ENCODE measurements around the gene CD276.
"Not testable (repeated sequence)": the region's sequence is repeated elsewhere in the genome, so short reads cannot be mapped to it uniquely, and the experiment has no call there.

CD276 gene

DNA sequence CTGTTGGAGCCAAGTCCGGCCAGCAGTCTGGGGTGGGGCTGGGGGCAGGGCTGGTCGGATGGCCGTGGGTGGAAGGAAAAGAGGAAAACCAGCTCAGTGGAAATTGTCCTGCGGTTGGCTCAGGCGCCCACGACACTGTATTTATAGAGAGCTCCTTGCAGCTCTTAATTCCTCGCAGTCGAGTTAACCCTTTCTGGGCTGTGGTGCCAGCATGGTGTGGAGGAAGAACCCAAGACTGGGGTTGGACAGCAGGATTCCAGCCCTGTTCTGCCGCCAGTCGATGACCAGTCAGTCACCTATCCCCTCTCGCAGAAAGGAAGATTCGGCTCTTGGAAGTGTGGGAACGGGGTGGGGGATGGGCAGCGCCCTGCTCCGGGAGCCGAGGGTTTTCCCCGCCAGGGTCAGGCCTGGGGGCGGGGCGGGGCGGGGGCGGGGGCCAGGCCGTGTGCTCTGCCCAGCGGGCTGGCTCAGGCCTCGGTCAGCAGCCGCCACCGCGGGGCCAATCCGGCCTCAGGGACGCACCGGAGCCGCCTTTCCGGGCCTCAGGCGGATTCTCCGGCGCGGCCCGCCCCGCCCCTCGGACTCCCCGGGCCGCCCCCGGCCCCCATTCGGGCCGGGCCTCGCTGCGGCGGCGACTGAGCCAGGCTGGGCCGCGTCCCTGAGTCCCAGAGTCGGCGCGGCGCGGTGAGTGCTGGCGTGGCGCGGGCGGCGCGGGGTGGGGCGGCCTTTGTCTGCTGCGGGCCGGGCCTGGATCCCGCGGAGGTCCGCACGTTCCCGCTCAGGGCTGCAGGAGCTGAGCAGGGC lies at the start of gene CD276:
Gene CD276, plus strand, starts transcription at position 607 of the 804 bp plus-strand sequence. CDS start 15,257 bp downstream, outside the sequence.
- DNase-seq = peak; percentile 93

DNA sequence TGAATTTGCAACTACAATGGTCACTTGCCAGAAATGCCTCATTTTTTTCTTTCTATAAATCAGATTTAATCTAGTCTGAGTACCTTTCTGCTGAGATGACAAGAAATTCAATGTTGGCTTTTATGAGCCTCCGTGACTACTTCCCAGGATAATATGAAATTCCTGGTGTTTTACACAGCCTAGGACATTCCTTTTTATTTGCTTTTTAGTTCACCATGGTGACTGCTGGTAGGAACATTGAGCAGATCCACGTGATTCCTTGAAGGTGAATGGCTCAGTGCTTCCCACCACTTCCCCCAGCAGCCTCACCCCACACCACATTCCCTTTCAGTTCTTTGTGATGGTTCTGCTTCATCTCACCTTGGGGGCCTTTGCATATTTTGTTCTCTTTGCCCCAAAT lies 46.7 kb upstream of the CD276 start:
- no peak for DNase-seq

DNA sequence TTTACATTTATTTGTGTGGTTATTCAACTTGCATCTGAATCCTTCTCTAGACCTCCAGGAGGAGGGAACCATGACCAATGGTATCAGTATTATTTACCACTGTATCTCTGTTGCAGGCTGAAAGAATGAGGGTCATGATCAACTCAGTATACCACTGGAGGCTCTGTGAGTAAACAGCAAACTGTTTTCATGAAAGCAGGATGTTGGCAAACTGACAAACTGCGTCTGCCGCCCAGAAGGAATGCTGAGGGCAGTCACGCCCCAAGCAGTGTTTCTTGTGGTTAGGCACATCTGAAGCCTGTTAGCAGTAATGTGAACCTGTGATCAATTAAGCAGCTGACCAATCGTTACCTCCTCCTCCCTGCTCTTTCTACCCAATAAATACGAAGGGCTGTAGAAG lies 44.7 kb upstream of the CD276 start:
- DNase-seq = not testable (repeated sequence)

DNA sequence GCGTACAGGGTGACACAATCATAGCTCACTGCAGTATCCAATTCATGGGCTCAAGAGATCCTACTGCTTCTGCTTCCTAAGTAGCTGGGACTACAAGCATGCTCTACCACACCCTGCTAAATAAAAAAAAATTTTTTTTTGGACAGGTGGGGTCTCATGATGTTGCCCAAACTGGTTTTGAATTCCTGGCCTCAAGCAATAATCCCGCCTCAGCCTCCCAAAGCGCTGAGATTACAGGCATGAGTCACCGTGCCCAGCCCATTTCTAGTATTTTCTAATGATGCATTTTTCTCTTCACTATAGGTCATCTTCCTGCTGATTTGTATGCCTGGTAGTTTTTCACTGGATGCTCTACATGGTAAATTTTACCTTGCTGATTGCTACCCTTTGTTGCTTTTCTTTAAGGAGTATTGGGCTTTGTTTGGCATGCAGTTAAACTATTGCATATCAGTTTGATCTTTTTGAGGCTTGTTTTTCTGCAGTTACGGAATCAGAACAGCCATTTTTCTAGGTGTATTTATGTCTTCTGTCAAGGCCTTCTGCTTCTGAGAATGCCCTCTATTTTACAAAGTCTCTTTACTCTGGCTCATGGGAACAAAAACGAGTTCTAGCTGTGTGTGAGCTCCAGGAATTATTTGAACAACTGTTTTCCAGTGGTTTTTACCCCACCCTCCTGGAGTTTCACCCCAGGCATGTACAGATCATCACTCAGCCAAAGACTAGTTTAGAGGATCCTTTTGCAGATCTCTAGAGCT lies 36.7 kb upstream of the CD276 start:
- peak; percentile 65 for DNase-seq

DNA sequence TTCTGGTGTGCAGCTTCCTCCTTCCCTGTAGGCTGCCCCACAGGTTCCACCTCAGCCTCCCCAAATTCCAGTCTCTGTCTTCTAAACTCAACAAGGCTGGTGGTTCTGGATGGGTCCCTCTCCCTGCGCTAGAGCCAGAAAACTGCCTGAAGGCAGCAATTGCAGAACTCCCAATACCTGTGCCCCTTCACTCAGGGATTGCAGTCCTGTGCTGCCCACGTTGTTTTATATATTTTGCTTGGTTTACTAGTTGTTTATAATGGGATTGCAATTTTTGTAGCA lies 36.2 kb upstream of the CD276 start:
- peak; percentile 63 for DNase-seq

DNA sequence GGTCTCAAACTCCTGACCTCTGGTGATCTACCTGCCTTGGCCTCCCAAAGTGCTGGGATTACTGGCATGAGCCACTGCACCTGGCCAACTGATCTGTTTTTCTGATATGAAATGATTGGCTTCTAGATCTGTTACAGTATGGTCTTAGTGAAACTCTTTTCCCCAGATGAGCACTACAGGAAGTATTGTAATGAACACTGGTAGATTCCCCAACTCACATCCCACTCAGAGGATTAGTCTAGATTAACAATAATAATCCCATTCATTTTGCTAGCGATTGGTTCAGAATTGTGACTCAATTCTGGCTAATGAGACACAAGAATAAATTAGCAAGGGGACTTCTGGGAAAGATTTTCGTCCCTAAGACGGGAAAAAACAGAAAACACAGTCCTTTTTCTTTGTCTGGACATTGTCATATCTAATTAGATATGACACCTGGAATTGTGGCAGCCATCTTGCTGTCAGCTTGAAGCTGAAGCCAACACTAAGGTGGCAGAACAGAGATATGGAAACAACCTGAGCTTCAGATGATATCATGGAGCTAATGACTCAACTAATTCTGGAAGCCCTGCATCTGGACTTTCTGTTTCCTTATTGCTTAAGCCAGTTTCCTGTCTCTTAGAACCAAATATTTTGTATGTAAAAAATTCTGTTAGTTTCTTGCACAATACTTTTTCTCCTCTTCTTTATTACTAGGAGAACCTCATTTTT lies 33.6 kb upstream of the CD276 start:
- no peak for DNase-seq

DNA sequence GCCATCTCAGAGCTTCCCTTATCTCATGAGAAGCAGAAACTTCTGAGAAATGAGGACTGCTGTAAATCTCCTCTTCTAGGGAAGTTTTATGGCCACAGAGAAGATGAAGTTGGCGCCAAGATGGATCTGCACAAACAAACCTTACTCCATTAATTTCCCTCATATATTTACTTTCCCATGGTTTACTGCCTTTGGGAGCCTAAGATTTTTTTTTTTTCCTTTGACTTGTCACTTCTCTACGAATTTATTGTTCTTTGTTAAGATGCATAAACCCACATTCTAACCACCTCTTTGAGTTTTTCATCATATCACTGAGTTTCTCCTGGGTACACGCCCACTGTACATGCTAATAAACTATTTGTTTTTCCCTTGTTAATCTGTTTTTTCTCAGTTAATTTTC lies 29.5 kb upstream of the CD276 start:
- DNase-seq = no peak

DNA sequence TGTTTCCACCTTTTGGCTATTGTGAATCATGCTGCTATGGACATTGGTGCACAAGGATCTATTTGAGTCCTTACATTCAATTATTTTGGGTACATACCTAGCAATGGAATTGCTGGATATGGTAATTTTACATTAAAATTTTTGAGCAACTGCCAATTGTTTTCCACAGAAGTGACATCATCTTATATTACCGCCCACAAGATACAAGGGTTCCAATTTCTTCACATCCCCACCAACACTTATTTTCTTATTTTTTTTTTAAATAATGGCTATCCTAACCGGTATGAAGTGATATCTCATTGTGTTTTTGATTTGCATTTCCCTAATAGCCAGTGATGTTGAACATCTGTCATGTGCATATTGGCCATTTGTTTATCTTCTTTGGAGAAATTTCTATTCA lies 28.5 kb upstream of the CD276 start:
- DNase-seq = no peak

DNA sequence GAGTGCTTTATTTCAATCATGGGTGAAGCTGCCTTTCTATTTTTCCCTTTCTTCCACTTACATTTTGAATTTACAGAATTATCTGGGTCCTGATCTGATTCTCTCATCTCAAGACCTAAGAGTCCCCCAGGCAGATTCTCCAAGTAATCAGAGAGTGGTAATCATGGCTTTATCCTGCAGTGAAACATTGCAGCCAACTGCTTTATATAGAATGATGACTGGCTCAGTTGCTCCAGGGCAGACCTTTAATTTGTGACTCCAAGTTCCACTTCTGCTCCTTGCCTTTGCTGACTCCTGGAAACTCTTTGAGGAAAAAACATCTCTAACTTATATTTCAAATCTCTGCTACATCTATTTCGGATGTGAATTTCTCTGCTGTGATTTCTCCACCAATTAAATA lies 25.5 kb upstream of the CD276 start:
- DNase-seq = no peak

DNA sequence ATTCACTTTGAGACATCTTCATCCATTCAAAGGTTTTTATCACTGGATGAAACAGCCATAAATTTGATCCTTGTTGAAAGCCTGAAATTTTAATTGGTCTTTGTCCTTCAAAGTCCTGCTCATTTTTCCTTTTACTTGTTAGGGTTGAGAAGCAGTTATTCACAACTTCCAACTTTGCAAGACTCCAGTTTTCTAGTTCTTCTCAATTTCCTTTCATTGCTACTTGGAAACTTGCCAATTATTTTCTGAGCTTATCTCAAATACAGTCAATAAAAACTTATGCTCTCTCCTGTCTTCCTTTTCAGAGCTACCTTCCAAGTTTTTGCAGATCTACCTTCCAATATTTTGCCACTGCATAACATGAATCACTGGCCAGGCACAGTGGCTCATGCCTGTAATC lies 23.7 kb upstream of the CD276 start:
- no peak for DNase-seq

DNA sequence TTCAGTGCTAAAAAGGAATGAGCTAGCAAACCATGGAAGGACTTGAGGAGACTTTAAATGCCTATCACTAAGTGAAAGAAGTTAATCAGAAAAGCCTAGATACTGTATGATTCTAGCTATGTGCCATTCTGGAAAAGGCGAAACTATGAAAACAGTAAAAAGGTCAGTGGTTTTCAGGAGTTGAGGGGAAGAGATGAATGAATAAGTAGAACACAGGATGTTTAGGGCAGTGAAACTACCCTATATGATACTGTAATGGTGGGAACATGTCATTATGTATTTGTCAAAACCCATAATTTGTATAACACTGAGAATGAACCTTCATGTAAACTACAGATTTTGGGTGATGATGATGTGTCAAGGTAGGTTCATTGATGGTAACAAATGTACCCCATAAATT lies 9.6 kb upstream of the CD276 start:
- no peak for DNase-seq

DNA sequence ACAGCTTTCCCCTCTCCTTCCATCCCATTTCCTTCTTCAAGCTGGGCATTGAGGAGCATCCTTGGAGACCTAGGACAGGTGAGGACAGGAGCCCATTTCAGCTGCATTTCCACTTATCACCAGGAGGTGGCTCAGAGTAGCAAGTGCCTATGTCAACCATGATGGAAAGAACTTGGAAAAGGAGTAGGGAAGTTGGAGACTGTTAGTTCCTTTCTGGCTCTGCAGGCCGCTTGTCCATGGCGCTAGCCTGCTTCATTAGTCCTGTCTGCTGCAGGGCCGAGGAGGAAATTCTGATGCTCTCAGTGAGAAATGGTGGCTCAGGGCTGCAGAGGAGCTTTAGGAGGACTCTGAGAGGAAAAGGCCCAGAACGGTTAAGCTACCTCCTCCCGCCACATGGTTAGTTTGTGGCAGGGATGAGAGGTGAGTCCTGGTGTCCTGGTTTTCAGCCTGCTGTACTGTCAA lies 7.0 kb upstream of the CD276 start:
- peak; percentile 80 for DNase-seq

DNA sequence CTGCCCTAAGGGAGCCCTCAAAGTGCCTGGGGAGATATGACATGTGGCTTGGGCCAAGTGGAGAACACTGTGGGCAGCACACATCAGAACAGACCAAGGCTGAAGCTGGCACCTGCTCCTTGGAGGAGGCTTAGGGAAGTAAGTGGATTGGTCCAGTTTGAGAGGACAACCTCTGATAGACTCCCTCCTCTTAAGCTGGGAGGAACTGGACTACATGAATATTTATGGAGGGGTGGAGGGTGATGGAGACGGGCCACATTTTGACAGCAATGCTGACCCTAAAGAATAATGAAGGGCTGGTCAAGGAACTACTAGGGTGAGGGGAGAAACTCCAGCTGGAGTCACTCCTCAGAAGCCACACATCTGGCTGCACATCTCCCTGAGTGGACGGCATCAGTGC lies 6.5 kb upstream of the CD276 start:
- no peak for DNase-seq

DNA sequence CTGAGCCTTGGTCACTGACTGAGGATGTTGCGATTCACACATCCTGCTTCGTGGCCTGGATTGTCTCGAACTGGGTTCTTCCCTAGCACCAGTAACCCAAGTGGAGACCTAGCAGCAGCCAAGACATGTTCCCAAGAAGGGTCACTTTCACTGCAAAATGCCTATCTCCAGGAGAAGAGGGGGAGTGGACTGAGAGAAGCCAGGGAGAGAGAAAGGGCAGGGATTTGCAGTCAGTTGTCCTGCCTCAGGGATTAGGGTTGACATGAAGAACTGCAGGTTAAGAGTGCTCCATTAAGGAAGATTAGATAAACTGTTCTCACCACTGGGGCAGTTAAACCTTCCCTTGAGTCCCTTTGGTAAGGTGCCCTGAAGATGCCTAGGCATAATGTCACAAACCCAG lies 5.7 kb upstream of the CD276 start:
- no peak for DNase-seq

DNA sequence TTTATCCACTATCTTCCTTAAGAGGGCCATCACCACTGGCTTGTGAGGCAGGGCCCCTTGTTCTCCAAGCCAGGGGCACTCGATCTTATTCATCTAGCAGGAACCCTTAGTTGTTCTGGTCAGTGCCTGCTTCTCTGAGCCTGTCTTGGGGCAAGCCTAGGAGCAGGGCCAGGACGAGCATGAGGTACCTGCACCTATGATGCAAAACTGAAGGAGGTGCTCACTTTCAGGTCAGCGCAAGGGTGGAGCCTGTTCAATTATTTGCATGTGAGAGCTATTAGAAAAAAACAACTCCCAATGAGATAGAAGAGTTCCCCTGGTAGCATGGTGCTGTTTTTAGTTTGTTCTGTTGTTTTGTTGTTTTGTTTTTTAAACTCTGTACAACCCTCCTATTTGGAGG lies 5.0 kb upstream of the CD276 start:
- DNase-seq = no peak

DNA sequence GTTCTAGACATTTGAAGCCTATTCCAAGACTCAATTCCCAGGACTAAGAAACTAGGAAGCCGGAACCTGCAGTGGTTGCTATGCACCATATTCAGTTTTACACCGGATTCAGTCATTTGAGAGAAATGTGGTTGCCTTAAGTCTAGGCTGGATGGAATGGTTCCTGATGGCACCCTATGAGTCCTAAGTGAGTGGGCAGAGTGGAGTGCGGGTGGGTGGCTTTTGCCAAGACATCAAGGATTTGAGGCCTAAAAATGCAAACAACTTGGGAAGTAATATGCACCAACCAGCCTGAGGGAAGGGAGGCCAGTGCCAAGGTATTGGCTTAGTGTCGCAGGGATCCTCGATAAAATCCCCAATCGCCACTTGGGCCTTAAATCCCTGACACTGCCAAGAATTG lies 4.2 kb upstream of the CD276 start:
- DNase-seq = peak; percentile 18

DNA sequence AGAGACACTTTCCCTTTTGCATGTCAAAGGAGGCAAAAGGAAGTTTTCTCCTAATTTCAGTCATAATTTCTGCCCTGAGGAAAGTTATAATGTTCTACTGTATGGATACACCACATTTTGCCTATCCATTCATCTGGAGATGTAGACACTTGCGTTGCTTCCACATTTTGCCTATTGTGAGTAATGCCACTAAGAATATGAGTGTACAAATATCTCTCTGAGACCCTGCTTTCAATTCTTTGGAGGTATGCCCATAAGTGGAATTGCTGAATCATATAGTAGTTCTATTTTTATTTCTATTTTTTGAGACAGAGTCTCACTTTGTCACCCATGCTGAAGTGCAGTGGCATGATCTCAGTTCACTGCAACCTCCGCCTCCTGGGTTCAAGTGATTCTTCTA lies 3.6 kb upstream of the CD276 start:
- no peak for DNase-seq

DNA sequence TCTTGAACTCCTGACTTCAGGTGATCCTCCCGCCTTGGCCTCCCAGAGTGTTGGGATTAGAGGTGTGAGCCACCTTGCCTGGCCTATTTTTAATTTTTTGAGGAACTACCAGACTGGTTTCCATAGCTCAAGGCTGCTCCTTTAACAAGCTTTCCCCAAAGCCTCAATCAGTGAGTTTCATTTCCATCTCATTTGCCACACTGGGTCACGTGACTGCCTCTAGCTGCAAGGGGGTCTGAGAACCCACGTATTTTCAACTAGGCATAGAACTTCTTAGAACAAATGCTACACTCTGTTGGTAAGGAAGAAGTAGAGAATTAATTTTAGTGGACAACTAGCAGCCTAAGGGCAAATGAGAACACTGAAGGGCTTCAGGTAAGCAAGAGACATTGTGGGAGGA lies 3.1 kb upstream of the CD276 start:
- peak; percentile 17 for DNase-seq

DNA sequence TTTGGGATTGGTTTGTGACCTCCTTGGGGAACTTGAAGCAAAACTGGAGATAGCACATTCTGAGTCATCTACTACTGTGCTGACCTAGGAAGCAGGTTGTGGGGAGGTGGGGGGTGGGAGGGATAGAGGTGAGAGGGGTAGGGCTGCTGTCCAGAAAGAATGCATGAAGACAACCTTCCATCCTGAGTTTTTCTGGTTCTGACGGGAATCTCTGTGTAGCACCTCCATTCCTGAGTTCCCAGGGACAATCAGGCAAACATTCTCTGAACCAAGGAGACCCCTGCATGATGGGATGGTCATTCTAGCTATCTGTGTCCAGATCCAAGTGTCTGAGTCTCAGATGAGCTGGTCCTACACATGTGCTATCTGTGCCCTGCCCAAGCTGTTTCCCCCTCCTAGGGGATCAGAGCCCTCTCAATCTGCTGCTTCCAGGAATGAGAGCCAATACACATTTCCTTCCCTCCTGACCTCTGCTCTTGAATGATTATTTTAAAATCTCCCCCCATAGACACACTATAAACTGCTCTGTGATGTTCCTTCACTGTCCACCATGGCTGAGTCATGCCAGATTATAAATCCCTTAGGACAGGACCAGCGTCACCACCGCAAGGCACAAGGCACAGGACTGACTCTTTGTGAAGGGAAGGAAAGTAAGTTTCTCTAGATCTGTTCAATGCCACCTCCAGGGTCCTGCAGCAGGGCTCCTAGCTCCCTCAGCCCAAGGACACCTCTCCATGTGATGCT lies 2.2 kb upstream of the CD276 start:
- DNase-seq = peak; percentile 55

DNA sequence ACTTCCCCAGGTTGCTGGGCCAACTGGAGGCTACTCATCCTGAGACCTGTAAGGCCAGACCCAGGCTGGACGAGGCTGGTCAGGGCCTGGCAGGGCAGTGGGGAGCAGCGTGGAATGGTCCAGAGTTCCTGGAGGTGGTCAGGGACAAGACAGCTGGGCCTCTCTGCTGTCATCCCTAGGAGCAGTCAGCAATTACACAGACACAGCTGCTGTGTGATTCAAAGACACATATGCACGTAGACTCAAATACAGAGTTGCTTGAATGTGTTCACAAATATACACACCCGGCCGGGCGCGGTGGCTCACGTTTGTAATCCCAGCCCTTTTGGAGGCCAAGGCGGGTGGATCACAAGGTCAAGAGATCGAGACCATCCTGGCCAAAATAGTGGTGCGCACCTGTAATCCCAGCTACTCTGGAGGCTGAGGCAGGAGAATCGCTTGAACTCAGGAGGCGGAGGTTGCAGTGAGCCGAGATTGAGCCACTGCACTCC lies 1.5 kb upstream of the CD276 start:
- peak; percentile 54 for DNase-seq

DNA sequence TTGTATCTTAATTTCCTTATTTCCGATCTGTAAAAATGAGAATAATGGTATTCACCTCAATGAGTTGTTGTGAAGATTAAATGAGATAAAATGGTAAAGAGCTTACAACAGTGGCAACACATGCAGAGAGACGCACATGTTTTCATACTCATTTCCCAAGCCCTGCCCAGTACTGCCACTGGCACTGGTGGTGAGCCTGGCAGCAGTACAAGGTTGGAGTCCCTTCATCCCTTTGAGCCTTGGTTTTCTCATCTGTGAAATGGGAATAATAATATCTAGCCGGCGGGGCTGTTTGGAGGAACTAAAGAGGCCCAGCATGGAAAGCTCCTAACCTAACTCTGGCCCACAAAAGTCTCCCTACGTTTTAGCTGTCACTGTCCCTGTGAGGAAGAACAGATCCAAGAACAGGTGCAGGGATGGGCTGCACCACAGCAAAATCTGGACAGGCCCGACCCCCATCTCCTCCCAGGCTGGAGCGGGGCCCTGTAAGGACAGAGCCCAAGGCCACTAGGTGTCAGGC lies 866 bp upstream of the CD276 start:
- no peak for DNase-seq

DNA sequence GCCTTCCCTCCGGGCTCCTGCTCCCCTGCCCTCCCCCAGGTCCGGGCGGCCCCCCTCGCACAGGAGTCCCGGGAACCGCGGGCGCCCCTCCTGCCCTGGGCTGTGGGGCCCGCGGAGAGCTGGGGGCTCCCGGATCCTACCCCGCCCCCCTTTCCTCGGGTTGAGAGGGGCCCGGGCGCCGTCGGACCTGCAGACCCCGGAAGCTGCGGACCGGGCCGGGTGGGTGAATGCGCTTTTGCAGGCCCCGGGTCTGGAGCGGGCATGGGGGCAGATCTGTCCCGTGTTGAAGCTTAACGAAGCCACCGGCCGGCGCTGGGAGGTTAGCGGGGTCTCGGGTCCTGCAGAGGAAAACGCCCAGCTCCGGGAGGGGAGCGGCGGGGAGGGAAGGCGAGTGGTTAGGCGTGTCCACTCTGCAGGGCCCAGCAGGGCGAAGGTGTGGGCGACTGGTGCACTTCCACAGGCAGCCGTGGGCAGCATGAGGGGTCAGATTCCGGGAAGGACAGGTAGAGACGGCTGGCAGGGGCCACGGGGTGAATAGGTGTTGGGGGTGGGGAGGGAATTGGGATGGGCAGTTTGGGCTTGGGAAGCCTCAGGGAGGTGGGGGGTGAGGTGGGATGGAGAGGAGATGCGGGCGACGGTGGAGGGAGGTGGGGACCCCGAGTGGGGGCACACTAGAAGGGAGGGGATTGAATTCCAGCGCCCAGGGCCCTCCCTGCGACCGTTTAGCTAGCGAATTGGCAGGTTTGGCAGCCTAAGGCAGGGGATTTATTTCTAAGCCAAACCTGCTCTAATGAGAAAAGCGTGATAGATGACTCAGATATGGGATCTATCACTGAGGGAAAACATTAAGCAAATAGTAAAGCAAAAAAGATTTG lies 635 bp downstream of the CD276 start:
- DNase-seq = peak; percentile 73

Measured in islet precursor cell (in vitro differentiated cells).